ENCODE data around the gene ANKRD33B.
"Not testable (repeated sequence)": the region's sequence is repeated elsewhere in the genome, so short reads cannot be mapped to it uniquely, and the experiment has no call there.

The ANKRD33B gene

GRCh38 chr5:10623305-10623910, 59.5 kb downstream of the ANKRD33B start:
- no peak for DNase-seq

DNA sequence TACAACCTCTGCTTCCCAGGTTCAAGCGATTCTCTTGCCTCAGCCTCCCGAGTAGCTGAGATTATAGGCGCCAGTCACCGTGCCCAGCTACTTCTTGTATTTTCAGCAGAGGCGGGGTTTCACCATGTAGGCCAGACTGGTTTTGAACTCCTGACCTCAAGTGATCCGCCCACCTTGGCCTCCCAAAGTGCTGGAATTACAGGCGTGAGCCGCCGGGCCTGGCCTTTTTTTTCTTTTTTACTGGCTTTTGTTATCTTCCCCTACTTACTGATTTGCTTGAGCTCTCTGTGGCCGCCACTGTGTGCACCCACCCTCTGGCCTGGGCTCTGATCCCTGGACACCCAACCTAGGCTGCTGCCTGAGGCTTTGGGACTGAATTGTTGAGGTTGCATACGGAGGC, 60.3 kb downstream of the ANKRD33B start:
- no peak for DNase-seq

DNA sequence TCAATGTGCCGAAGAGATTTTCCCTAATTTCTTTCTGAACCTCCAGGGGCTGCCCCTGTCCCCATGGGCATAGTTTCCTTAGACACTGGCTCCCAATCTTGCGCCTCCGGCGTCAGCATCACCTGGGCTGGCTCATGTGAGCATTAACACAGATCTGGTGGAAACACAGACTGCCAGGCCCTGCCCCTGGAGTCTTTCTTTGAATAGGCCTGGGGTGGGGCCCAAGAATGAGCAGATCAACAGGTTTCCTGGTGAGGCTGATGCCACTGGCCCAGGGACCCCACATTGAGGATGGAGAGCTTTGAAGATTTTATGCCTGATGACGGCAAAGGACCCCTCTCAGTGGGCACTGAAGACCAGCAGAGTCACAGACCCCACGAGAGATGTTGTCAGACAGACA, 60.8 kb downstream of the ANKRD33B start:
- no peak for DNase-seq

GRCh38 chr5:10625700-10626472, 62.0 kb downstream of the ANKRD33B start:
- no peak for DNase-seq

GRCh38 chr5:10626473-10627013, 62.7 kb downstream of the ANKRD33B start:
- DNase-seq = no peak

DNA sequence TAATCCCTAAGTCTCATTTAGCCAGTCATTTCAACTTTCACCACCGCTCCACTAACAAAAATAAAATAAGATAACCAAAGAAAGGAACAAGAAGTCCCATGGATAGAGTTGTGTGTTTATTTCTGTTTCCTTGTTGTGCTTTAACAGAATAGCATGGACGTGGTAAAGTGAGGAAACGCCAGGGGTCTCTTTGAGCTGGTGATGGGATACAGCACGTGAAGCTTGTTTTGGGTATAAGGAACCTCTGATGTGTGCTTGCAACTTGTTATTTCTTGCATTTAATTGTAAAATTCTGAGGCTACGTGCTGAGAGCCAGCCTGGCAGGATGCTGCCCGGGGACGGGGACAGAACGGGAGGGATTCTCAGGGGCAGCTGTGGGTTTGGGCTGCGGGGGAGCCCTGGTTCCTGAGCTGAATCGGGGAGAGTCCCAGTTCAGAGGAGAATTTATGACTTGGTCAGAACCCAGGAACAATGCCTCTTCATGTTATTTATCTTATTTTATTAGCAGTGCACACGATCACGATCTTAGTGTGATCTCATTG, 63.4 kb downstream of the ANKRD33B start:
- no peak for DNase-seq

DNA sequence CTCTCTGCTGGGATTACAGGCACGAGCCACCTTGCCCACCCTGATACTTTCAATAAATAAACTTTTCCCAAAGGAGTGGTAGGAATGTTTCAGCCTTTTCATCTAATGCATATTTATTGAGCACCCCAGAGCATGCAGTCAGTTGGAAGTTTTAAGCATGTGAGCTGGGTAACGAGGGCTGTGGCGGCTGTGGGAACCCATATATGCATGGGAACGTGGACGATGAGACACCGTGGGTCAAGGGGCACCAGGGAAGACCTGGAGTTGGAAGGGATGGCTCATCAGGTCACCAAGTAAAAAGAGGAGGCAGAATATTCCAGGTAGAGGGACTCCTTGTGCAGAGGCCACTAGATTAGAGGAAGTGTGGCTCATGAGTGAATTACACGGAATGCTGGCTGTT, 64.7 kb downstream of the ANKRD33B start:
- no peak for DNase-seq

DNA sequence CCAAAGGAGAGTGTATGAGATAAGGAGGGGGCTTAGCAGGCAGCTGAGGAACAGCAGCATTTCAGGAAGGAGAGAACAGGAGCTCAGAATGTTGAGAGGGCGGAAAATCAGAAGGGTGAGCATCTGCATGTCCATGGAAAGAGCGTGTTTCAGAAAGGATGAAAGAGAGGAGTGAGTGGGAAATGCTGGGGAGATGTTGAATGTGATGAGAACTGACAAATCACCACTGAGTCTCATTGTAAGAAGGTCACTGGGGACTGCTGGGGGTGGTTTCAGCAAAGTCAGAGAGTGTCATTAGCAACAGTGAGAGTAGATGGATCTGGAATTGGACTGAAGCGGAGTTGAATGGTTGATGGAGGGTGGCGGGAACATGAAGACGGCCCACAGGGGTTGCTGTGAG, 65.8 kb downstream of the ANKRD33B start:
- DNase-seq = no peak

GRCh38 chr5:10630126-10630525, 66.3 kb downstream of the ANKRD33B start:
- DNase-seq = no peak

DNA sequence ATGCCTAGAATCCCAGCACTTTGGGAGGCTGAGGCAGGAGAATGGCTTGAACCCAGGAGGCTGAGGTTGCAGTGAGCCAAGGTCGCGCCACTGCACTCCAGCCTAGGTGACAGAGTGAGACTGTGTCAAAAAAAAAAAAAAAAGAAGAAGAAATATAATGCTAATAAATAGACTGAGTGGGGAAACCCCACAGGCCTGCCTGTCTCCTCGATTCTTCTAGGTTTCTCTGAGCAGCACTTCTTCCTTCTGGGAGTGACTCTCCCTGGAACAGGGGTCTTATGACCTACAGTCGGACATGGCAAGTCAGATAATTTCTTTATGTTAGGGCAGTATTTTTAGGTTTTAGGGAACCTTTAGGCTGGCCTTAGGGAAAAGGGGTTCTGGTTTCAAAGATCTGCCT, 66.9 kb downstream of the ANKRD33B start:
- DNase-seq = not testable (repeated sequence)

DNA sequence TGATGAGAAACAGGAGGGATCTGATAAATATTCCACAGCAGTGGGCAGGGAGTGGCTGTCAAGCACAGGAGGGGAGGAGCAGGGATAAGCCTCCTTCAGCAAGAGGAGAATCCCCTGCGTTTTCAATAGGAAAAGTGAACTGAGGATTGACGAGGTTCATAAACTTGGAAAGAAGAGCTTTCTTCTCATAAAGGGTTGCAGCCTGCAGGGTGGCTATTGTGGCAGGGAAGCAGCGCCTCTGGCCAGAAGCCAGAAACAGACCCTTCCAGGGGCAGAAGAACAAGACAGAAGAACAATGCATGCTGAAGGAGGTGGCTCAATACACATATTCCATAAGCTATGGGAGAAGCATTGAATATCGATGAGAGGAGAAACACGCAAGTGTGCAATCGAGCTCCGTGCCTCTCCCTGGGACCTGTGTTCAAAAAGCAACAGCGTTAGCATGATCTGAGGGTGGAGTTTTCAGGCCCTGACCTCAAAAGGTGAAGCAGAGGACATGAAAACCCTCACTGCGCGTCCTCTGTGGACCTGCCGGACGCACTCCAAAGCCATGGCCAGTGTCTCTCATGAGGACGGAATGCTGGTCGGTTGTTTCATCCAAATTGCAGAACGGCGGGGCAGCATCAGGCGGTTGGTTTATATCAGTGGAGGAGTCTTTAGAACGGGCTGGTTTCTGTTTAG, 67.6 kb downstream of the ANKRD33B start:
- DNase-seq = no peak

DNA sequence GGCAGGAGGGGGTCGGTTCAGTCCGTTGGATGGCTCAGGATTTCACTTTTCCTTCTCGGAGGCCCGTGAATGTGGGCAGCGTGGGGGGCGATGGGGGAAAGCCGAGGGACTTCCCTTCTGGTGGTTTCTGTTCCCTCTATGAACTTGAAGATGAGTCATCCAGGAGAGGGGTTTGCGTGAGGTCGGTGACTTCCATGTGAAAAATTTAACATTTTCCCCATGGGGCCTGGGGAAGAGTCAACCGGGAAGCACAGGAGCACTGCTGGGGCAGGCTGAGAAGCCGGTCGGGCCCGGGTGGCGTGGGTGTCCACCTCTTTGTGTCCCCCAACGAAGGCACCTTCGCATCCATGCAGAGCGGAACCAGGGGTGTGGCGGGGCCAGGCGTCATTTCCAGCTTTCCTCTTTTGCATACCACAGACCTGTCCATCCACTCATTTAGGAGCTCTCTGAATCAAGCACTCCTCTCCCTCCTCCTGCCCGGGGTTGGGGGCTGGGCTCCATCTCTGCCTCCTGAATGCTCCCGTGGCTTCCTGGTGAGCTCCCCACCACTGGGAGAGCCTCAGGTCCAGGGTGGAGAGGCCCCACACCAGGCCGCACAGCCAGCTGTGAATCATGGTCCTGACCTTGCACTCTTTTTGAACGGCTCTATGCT, 68.4 kb downstream of the ANKRD33B start:
- DNase-seq = no peak

- DNase-seq = no peak
These were observed 69.6 kb downstream of the ANKRD33B start for GRCh38 chr5:10633271-10634049.

DNA sequence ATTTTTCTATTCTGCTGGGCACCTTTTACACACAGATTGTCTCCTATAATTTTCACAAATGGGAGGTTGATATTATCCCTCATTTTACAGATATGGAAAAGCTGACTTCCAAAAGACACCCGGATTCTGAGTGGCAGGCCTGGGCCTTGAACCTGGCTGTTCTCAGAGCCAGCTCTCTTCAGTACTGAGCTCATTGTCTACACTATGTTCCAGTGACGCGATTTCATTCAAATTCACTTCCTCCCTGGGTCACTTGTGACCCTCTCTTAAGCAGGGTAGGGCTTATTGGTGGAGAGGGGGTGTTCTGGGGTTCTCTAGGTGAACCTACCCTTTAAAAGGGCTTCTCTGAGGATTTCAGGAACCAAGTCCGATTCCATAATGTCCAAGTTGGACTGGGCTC, 70.2 kb downstream of the ANKRD33B start:
- no peak for DNase-seq

DNA sequence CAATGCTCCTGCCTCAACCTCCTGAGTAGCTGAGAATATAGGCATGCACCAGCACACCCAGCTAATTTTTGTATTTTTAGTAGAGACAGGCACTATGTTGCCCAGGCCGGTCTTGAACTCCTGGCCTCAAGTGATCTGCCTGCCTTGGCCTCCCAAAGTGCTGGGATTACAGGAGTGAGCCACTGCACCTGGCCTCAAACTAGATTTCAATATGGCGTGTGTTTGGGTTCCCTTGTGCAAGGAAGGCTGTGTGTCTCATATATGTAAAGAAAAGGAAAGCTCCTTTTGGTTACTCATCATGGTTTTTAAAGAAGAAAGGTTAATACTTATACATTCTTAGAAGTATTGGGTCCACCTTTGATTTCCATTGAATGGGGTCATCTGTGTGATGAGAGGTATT, 70.7 kb downstream of the ANKRD33B start:
- DNase-seq = no peak

DNA sequence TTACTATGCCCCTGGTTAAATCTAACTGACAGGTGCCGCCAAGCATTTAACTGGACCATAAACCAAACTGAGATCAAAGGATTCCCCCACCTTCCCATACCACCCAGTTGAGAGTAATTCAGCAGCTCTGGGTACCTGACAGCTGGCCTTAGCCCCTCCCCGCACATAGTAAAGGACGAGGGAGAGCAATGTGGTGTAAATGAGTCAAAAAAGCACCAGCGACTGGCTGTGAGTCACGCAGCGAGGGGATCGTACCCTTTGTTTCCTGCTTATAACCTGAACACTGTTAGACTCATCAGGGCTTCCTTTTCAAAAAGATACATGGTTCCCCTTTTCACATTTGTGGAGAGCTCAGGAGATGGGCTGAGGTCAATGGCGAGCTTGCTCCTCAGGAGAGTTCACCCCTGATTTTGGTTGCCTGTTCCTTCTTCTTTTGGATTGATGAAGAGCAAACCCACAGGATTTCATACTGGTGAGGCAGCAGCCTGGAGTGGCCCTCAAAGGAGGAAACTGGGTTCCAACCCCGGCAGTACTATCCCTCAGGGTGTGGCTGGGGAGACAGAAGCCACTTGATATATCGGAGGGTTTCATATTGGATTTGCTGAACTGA, 71.5 kb downstream of the ANKRD33B start:
- no peak for DNase-seq

DNA sequence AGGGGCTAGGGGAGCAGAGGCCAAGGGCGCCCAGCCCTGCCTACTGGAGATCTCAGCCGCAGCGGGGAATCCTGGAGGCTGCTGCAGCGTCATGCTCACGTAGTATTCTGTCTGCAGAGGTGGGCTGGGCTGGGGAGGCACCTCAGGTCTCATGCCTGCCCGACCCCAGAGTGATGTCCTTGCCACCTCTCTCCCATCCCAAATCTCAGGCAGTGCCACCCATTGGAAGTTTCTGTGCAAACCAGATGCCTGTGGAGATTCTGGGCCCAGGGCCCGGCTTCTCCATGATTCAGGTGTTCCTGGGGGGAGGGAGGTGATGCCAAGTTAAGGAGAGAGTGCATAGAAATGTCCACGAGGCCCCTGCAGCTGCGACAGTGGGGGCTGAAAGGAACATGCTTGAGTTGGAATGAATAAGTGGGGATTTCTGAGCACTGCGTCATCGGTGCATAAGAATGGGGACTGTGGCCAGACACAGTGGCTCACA, 72.0 kb downstream of the ANKRD33B start:
- no peak for DNase-seq

DNA sequence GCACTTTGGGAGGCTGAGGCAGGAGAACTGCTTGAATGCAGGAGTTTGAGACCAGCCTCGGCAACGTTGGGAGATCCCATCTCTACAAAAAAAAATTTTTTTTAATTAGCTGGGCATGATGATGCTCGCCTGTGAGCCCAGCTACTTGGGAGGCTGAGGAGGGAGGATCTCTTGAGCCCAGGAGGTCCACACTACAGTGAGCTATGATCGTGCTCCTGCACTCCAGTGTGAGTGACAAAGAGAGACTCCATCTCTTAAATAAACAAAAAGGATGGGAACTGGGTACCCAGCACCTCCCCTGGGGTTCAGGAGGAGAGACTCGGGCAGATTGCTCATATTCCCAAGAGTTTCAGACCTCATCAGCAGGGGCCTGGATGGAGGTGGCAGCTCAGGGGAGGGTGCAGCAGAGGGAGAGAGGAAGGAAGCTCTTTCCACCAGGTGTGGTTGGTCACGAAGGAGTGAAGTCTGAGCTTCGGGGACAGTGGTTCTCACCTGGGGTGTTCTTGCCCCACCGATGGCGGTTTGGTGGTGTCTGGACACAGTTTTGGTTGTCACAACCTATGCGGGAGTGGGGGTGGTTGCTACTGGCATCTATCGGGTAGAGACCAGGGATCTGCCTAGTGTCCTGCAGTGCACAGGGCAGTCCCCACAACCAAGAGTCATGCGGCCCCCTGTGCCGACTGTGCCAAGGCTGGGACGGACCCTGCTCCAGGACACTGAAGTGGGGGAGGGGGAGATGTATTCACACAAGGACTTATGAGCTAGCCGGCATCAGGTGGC, 72.7 kb downstream of the ANKRD33B start:
- no peak for DNase-seq

DNA sequence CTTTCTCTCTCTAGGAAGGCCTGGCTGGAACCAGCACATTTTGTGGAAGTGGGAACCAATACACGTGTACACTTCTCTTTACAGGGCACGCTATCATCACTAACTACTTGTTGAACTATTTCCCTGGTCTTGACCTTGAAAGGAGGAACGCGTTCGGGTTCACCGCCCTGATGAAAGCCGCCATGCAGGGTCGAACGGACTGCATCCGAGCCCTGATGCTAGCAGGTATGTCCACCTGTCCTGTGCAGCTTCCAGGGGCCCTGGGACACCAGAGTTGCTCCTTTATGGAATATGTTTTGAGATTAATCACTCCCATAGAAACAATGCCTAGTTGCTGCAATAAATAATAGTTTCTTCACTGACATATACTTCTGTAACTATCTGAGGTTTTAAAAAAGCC, 74.1 kb downstream of the ANKRD33B start:
- no peak for DNase-seq

DNA sequence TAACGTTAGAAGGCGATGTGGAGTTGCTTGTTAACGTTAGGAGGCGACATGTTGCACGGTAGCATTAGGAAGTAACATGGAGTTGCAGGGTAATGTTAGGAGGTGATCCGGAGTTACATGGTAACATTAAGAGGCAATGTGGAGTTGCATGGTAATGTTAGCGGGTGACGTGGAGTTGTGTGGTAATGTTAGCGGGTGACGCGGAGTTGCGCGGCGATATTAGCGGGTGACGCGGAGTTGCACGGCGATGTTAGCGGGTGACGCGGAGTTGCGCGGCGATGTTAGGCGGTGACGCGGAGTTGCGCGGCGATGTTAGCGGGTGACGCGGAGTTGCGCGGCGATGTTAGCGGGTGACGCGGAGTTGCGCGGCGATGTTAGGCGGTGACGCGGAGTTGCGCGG, 74.9 kb downstream of the ANKRD33B start:
- DNase-seq = not testable (repeated sequence)

DNA sequence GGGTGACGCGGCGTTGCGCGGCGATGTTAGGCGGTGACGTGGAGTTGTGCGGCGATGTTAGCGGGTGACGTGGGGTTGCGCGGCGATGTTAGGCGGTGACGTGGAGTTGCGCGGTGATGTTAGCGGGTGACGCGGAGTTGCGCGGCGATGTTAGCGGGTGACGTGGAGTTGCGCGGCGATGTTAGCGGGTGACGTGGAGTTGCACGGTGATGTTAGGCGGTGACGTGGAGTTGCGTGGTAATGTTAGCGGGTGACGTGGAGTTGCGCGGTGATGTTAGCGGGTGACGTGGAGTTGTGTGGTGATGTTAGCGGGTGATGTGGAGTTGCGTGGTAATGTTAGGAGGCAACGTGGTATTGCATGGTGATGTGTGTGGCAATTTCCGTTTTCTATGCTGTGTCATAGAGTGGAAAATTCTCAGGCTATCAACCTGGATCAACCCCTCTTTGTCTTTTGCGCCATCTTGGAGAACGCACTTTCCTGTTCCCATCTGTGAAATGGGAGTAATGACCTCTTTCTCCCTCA, 76.0 kb downstream of the ANKRD33B start:
- DNase-seq = no peak

Measured in DMS79 treated with DMSO at 0.1 percent for 48 hours (cell line).